ENCODE measurements around the gene DRD2.

The DRD2 gene

DNA sequence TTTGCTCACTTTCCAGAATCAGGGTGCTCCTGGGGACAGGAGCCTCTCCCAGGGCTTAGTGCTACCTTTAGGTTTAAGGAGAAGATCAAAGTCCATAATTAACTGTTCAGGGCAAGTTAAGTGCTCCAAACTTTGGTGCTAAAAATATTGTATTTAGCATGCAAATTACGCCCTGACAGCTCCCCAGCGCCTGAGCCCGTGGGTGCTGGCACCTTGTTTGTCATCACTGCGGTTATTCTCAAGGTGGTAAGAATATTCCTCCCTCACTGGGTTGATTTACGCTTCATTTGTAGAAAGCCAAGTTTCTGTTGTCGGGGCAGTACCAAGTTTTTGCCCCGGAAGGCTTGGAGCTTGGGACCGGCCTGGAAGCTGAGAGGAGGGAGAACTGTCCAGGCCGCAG lies 66.3 kb downstream of the DRD2 start (continued):
- TF ChIP-seq, protein P1, sequence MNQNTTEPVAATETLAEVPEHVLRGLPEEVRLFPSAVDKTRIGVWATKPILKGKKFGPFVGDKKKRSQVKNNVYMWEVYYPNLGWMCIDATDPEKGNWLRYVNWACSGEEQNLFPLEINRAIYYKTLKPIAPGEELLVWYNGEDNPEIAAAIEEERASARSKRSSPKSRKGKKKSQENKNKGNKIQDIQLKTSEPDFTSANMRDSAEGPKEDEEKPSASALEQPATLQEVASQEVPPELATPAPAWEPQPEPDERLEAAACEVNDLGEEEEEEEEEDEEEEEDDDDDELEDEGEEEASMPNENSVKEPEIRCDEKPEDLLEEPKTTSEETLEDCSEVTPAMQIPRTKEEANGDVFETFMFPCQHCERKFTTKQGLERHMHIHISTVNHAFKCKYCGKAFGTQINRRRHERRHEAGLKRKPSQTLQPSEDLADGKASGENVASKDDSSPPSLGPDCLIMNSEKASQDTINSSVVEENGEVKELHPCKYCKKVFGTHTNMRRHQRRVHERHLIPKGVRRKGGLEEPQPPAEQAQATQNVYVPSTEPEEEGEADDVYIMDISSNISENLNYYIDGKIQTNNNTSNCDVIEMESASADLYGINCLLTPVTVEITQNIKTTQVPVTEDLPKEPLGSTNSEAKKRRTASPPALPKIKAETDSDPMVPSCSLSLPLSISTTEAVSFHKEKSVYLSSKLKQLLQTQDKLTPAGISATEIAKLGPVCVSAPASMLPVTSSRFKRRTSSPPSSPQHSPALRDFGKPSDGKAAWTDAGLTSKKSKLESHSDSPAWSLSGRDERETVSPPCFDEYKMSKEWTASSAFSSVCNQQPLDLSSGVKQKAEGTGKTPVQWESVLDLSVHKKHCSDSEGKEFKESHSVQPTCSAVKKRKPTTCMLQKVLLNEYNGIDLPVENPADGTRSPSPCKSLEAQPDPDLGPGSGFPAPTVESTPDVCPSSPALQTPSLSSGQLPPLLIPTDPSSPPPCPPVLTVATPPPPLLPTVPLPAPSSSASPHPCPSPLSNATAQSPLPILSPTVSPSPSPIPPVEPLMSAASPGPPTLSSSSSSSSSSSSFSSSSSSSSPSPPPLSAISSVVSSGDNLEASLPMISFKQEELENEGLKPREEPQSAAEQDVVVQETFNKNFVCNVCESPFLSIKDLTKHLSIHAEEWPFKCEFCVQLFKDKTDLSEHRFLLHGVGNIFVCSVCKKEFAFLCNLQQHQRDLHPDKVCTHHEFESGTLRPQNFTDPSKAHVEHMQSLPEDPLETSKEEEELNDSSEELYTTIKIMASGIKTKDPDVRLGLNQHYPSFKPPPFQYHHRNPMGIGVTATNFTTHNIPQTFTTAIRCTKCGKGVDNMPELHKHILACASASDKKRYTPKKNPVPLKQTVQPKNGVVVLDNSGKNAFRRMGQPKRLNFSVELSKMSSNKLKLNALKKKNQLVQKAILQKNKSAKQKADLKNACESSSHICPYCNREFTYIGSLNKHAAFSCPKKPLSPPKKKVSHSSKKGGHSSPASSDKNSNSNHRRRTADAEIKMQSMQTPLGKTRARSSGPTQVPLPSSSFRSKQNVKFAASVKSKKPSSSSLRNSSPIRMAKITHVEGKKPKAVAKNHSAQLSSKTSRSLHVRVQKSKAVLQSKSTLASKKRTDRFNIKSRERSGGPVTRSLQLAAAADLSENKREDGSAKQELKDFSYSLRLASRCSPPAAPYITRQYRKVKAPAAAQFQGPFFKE (tag by site-specific recombination; IDR thresholded peaks at IDR 0.05; ENCODE audit: borderline replicate concordance): no peak

DNA sequence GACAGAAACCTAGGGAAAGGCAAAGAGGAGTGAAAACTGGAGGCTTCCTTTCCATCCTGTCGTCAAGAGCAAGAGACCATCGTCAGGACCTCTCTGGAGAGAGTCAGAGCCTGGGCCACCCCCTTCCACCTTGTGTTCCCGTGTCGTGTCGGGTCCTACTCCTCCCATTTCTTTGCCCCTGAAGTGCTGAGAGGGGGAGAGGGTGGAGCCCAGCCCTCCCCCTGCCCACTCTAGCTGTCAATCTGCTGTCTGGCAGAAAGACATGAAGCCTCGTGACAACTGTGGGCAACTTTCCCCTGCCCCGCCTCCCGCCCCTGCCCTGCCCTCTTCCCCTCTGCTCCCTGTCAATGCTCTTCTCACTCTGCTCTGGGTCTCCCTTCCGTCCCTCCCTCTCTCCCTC lies 67.0 kb downstream of the DRD2 start:
- CTCF ChIA-PET: no interaction called here
- Histone ChIP-seq H3K36me3 (ENCODE audit: control insufficient read depth in 2 of 2, insufficient read depth in 1 of 2, low read length in 2 of 2) (no peaks in the 10 kb centered on the region), H3K4me1 (ENCODE audit: control insufficient read depth, insufficient read depth, low read length) (no peaks in the 10 kb centered on the region)

More for the DNA sequence above, 67.0 kb downstream of the DRD2 start:
- Histone ChIP-seq H3K27ac (ENCODE audit: extremely low read depth, low read depth, low read length) (no peak overlapping the region), H3K9me3 (ENCODE audit: control insufficient read depth, insufficient read depth, low read depth, low read length) (no peaks in the 10 kb centered on the region), H3K4me3 (ENCODE audit: low read depth, low read length) (no peak overlapping the region)
- no peak for TF ChIP-seq ZNF585B (tag by site-specific recombination; IDR thresholded peaks at IDR 0.05)
- TF ChIP-seq, protein P2, sequence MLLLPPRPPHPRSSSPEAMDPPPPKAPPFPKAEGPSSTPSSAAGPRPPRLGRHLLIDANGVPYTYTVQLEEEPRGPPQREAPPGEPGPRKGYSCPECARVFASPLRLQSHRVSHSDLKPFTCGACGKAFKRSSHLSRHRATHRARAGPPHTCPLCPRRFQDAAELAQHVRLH (tag by site-specific recombination; IDR thresholded peaks at IDR 0.05): no peak
- no peak for TF ChIP-seq KLF16 (tag by site-specific recombination; IDR thresholded peaks at IDR 0.05)
- TF ChIP-seq ZNF837 (tag by site-specific recombination; IDR thresholded peaks at IDR 0.05): no peak
- TF ChIP-seq, protein P3, sequence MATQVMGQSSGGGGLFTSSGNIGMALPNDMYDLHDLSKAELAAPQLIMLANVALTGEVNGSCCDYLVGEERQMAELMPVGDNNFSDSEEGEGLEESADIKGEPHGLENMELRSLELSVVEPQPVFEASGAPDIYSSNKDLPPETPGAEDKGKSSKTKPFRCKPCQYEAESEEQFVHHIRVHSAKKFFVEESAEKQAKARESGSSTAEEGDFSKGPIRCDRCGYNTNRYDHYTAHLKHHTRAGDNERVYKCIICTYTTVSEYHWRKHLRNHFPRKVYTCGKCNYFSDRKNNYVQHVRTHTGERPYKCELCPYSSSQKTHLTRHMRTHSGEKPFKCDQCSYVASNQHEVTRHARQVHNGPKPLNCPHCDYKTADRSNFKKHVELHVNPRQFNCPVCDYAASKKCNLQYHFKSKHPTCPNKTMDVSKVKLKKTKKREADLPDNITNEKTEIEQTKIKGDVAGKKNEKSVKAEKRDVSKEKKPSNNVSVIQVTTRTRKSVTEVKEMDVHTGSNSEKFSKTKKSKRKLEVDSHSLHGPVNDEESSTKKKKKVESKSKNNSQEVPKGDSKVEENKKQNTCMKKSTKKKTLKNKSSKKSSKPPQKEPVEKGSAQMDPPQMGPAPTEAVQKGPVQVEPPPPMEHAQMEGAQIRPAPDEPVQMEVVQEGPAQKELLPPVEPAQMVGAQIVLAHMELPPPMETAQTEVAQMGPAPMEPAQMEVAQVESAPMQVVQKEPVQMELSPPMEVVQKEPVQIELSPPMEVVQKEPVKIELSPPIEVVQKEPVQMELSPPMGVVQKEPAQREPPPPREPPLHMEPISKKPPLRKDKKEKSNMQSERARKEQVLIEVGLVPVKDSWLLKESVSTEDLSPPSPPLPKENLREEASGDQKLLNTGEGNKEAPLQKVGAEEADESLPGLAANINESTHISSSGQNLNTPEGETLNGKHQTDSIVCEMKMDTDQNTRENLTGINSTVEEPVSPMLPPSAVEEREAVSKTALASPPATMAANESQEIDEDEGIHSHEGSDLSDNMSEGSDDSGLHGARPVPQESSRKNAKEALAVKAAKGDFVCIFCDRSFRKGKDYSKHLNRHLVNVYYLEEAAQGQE (tag by site-specific recombination; IDR thresholded peaks at IDR 0.05): no peak
- TF ChIP-seq, protein P4, sequence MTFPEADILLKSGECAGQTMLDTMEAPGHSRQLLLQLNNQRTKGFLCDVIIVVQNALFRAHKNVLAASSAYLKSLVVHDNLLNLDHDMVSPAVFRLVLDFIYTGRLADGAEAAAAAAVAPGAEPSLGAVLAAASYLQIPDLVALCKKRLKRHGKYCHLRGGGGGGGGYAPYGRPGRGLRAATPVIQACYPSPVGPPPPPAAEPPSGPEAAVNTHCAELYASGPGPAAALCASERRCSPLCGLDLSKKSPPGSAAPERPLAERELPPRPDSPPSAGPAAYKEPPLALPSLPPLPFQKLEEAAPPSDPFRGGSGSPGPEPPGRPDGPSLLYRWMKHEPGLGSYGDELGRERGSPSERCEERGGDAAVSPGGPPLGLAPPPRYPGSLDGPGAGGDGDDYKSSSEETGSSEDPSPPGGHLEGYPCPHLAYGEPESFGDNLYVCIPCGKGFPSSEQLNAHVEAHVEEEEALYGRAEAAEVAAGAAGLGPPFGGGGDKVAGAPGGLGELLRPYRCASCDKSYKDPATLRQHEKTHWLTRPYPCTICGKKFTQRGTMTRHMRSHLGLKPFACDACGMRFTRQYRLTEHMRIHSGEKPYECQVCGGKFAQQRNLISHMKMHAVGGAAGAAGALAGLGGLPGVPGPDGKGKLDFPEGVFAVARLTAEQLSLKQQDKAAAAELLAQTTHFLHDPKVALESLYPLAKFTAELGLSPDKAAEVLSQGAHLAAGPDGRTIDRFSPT (tag by site-specific recombination; IDR thresholded peaks at IDR 0.05): no peak
- TF ChIP-seq ZNF350 (tag by site-specific recombination; IDR thresholded peaks at IDR 0.05): no peak
- TF ChIP-seq YY2 (tag by site-specific recombination; IDR thresholded peaks at IDR 0.05): no peak
- TF ChIP-seq ZNF23 (tag by site-specific recombination; IDR thresholded peaks at IDR 0.05; ENCODE audit: borderline replicate concordance): no peak
- TF ChIP-seq, protein P5, sequence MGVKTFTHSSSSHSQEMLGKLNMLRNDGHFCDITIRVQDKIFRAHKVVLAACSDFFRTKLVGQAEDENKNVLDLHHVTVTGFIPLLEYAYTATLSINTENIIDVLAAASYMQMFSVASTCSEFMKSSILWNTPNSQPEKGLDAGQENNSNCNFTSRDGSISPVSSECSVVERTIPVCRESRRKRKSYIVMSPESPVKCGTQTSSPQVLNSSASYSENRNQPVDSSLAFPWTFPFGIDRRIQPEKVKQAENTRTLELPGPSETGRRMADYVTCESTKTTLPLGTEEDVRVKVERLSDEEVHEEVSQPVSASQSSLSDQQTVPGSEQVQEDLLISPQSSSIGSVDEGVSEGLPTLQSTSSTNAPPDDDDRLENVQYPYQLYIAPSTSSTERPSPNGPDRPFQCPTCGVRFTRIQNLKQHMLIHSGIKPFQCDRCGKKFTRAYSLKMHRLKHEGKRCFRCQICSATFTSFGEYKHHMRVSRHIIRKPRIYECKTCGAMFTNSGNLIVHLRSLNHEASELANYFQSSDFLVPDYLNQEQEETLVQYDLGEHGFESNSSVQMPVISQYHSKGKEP (tag by site-specific recombination; IDR thresholded peaks at IDR 0.05): no peak
- TF ChIP-seq ZNF621 (tag by site-specific recombination; IDR thresholded peaks at IDR 0.05): no peak
- no peak for TF ChIP-seq ZNF16 (tag by site-specific recombination; IDR thresholded peaks at IDR 0.05; ENCODE audit: low read depth)
- TF ChIP-seq, protein P6, sequence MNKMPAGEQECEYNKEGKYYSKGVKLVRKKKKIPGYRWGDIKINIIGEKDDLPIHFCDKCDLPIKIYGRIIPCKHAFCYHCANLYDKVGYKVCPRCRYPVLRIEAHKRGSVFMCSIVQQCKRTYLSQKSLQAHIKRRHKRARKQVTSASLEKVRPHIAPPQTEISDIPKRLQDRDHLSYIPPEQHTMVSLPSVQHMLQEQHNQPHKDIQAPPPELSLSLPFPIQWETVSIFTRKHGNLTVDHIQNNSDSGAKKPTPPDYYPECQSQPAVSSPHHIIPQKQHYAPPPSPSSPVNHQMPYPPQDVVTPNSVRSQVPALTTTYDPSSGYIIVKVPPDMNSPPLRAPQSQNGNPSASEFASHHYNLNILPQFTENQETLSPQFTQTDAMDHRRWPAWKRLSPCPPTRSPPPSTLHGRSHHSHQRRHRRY (tag by site-specific recombination; IDR thresholded peaks at IDR 0.05): no peak
- TF ChIP-seq, protein P7, sequence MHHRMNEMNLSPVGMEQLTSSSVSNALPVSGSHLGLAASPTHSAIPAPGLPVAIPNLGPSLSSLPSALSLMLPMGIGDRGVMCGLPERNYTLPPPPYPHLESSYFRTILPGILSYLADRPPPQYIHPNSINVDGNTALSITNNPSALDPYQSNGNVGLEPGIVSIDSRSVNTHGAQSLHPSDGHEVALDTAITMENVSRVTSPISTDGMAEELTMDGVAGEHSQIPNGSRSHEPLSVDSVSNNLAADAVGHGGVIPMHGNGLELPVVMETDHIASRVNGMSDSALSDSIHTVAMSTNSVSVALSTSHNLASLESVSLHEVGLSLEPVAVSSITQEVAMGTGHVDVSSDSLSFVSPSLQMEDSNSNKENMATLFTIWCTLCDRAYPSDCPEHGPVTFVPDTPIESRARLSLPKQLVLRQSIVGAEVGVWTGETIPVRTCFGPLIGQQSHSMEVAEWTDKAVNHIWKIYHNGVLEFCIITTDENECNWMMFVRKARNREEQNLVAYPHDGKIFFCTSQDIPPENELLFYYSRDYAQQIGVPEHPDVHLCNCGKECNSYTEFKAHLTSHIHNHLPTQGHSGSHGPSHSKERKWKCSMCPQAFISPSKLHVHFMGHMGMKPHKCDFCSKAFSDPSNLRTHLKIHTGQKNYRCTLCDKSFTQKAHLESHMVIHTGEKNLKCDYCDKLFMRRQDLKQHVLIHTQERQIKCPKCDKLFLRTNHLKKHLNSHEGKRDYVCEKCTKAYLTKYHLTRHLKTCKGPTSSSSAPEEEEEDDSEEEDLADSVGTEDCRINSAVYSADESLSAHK (tag by site-specific recombination; IDR thresholded peaks at IDR 0.05): no peak
- POLR2A ChIA-PET: interaction anchor here (0.6 kb wide), 1 partner anchor 10 kb away, joined by 3 read pairs; no protein-coding TSS in a partner anchor

Measured in HEK293 (cell line).